Measurements from ENCODE around the gene PPP1R8.
"Not testable (repeated sequence)": the region's sequence is repeated elsewhere in the genome, so short reads cannot be mapped to it uniquely, and the experiment has no call there.

Gene PPP1R8

GRCh38 chr1:27830621-27831440 lies at the start of gene PPP1R8:
Gene PPP1R8, plus strand, starts transcription at chr1:27830782. Its CDS starts 54 bp downstream, at chr1:27830836.
- peak; percentile 87 to 89 for DNase-seq

DNA sequence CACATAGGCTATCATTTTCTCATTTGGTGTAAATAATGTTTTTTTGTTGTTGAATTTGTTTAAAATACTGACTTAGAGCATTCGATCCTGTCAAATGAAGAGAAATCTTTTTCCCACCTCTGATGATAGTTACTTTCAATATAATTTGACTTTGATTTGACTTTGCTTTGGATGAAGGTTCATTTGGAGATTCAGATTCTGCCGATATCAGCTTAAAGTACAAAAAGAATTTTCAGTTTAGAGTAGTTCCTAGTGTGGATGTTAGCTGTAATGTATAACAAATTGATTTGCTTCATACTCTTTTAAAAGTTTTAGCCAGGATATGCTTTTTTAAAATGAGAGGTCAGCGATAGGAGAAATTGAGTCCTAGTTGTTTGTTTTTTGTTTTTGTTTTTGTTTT lies 47.6 kb upstream of the PPP1R8 start:
- DNase-seq = no peak

GRCh38 chr1:27784700-27785099 lies 45.9 kb upstream of the PPP1R8 start:
- no peak for DNase-seq

DNA sequence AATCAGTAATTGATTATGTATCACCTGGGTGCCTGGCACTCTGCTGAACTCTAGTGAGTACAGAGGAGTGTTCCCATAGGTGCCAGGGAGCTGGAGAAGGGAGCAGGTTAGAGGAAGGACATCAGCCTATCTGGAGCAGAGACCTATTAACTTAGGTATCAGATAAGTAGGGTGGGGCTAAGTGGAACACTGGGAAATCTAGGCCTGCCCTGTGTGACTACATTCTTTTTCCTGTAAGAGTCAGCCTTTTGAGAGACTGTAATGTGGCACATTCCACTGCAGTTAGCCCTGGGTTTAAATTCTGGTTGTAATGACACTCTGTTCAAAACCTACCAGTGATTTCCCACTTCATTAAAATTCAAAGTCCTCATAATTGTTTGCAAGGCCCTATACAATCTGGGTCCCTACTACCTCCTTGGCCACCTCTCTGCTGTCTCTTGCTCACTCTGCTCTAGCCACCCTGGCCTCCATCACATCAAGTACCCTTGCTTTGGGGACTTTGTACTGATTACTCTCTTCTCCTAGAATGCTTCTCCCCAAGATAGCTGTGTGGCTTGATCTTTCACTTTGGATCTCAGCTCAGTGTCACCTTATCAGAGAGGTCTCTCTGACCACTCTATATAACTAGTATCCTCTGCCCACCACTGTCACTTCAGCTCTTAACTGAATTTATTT lies 44.7 kb upstream of the PPP1R8 start:
- DNase-seq = no peak

- DNase-seq = no peak
Observed at GRCh38 chr1:27787895-27788294, 42.7 kb upstream of the PPP1R8 start.

GRCh38 chr1:27789540-27790041 lies 41.0 kb upstream of the PPP1R8 start:
- DNase-seq = no peak

DNA sequence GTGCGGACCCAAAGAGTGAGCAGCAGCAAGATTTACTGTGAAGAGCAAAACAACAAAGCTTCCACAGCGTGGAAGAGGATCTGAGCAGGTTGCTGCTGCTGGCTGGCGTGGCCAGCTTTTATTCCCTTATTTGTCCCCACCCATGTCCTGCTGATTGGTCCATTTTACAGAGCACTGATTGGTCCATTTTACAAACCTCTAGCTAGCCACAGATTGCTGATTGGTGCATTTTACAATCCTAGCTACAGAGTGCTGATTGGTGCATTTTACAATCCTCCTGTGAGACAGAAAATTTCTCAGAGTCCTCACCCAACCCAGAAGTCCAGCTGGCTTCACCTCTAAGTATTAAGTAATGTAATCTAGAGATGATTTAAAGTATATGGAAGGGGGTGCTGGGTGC lies 40.3 kb upstream of the PPP1R8 start:
- not testable (repeated sequence) for DNase-seq

DNA sequence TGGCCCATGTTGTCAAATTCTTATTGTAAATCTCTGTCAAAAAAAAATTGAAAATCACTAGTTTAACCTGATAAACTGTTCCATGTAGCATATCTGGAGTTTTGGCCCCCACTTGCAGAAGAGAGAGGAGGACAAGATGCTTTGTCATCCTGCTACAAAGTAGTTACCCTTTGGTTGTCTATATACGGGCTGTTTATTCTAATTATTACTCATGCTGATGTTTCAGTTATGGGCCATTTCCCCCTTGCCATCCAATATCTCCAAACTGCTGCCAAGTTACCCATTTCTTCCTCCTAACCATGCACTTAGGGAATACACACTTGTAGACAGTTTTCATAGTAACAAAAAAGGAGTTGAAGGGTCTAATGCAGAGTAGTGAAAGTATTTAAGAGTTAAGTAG lies 35.0 kb upstream of the PPP1R8 start:
- no peak for DNase-seq

GRCh38 chr1:27804791-27805190 lies 25.8 kb upstream of the PPP1R8 start:
- DNase-seq = no peak

GRCh38 chr1:27806758-27807157 lies 23.8 kb upstream of the PPP1R8 start:
- no peak for DNase-seq

DNA sequence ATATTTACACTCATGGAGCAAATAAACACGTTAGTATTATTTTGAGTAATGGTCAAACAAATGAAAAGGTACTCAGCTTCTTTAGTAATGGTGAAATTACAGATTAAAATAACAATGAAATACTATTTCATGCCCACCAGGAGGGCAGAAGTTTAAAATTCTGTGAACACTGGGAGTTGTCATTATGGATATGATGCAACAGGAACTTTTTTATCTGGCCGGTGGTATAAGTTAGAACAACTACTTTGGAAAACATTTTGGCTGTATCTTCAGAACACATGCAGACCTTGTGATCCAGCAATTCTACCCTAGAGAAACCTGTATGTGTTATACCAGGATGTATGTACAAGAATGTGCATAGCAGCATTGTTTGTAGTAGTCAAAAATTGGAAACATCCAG lies 23.2 kb upstream of the PPP1R8 start:
- DNase-seq = no peak

DNA sequence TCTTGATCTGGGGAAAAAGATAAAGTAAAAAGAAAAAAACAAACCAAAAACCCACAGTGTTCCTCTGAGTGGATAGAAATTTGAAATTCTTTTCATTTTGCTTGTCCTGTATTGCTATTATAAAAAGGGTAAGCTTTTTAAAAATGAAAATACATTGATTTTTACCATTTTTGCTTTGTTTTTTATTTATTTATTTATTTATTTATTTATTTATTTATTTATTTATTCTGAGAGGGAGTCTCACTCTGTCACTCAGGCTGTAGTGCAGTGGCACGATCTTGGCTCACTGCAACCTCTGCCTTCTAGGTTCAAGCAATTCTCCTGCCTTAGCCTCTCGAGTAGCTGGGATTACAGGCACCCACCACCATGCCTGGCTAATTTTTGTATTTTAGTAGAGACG lies 22.5 kb upstream of the PPP1R8 start:
- DNase-seq = not testable (repeated sequence)

GRCh38 chr1:27809883-27810282 lies 20.7 kb upstream of the PPP1R8 start:
- DNase-seq = no peak

DNA sequence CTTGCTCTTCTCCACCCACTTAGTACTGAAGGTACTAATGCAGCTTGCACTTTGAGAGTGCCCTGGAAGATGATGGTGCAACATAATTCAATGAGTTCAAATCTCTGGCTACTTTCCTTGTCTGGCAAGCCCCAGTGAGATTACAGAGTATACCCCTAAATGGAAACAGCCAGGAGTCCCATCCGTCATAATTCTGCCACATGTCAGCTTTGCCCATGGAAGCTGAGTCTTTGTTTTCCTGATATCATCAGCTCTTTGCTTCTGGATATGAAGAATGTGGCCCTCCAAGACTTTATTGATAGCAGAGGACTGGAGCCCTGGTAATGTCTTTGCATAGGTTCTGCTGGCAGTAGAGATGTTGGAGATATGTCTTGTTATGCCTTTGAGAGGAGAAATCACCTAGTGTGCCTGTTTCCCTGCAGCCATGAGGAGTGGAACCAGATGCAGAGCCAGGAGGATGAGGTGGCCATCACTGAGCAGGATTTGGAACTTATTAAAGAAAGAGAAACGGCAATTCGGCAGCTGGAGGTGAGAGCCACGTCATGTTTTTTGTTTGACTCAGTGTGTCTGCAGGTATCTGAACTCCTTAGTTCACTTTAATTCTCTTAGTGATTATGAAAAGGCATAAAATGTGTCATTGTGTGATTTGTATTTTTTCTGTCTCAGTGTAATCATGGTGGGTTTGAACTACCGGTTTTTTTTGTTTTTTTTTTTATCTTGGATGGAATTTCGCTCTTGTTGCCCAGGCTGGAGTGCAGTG lies 18.7 kb upstream of the PPP1R8 start:
- DNase-seq = no peak

DNA sequence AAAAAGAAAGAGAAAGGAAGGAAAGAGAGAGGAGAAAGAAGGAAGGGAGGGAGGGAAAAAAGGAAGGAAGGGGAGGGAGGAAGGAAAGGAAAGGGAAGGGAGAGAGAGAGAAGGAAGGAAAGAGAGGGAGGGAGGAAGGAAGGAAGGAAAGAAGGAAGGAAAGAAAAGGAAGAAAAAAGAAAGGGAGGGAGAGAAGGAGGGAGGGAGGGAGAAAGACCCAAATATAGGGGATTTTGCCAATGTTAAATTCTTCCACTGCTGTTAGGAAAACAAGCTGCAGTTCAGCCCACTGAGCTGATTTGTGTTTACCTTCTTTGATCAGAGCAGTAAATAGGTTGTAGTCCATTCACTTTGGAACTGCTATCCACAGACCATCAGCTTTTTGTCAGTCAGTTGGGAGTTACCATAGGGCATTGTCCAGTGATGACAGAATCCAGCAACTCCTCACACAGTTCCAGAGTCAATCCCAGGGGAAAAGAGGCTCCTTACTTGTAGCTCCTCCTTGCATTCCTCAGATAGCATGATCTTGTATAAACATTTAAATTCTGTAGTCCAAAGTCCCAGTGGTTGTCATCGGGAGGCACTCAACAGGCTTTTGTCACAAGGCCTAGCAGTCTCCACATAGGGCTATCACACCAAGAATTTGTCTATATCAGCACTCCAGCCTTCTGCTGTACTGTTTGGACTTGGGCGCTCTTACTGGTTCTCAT lies 13.5 kb upstream of the PPP1R8 start:
- DNase-seq = no peak

GRCh38 chr1:27821761-27822315 lies 8.7 kb upstream of the PPP1R8 start:
- no peak for DNase-seq

DNA sequence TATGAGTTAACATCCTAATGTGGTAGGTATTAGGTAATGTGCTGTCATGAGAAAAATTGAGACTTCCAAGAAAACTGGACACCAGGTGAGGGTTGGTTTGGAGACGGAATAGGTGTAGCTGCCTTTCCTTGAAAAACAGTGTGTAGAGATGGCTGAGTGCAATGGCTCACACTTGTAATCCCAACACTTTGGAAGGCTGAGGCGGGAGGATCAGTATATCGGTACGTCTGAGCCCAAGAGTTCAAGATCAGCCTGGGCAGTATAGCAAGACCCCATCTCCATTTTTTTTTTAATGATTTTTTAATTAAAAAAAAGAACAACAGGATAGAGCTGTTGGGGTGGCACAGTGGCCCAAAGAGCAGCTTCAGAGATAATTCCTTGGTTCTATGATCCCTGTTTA lies 6.8 kb upstream of the PPP1R8 start:
- DNase-seq = no peak

DNA sequence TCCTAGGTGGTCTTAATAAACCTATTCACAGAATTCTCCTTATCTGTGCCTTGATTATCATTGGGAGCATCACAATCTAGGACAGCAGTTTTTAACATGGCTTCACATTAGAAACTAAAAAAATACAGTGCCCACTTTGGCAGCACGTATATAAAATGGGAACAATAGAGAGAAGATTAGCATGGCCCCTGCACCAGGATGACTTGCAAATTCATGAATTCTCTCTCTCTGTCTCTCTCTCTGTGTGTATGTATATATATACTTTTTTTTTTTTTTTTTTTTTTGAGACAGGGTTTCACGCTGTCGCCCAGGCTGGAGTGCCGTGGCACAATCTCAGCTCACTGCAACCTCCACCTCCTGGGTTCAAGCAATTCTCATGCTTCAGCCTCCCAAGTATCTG lies 6.2 kb upstream of the PPP1R8 start:
- no peak for DNase-seq

- DNase-seq = not testable (repeated sequence)
Observed at GRCh38 chr1:27829339-27829960, 1.1 kb upstream of the PPP1R8 start.

- DNase-seq = no peak
Observed at GRCh38 chr1:27831568-27832410, 1.2 kb downstream of the PPP1R8 start.

DNA sequence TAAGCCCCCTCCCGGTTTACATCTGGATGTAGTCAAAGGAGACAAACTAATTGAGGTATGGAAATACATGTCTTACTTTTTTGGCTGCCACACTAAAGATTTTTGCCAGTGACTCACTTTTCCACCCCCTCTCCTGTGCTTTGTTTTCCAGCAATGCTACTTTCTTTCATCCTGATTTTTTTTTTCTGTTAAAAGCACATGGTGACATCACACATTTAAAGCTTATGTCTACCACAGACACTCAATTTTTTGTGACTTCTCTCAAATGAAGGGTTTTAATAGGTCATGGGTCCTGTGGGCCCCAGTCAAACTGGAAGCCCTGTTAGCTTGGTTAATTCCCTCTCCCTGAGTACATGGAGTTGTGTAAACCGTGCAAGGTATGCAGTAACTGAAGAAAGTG lies 2.2 kb downstream of the PPP1R8 start:
- no peak for DNase-seq
